ENCODE measurements around the gene B4GALT1.

The B4GALT1 gene, protein sequence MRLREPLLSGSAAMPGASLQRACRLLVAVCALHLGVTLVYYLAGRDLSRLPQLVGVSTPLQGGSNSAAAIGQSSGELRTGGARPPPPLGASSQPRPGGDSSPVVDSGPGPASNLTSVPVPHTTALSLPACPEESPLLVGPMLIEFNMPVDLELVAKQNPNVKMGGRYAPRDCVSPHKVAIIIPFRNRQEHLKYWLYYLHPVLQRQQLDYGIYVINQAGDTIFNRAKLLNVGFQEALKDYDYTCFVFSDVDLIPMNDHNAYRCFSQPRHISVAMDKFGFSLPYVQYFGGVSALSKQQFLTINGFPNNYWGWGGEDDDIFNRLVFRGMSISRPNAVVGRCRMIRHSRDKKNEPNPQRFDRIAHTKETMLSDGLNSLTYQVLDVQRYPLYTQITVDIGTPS

DNA sequence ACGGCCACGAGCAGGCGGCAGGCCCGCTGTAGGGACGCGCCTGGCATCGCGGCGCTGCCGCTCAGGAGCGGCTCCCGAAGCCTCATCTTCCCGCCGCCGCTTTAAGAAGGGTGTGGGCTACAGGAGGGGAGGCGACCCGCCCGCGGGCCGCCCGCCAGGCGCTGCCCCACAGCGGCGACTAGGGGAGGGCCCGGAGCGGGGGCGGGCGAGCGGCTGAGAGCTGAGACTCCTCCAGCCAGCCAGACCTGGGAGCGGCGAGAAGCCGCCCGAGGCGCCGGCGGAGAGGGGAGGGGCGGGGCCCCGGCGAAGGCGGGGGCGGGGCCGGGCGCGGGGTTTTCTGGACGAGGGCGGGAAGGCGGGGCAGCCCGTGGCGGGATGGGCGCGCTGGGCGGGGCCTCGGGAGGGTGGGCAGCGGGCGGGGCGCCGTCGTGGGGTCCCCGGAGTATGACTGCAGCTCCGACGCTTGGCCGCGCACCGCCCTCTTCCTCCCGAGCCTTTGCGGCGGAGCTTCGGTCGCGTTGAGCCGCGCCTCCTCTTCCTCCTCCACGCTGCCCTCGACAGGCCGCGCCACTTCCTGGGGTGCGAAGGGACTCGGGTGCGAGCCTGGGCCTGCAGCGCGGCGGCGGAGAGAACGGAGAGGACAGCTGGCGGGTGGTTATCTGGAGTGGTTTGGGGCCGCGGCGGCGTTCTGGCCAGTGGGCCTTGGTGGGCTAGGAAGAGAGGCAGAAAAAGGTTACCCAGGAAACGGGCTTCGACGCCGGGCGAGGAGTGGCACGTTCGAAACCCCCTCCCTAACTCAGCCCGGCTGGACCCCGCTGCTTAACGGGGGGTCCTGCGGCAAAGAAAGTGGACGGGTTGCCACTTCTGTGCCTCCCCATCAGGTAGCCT lies at the start of gene B4GALT1:
B4GALT1 (minus strand) TSS at position 253 of the 888 bp plus-strand sequence; CDS start at position 86, 167 bp downstream.
- no peak for FAIRE-seq

DNA sequence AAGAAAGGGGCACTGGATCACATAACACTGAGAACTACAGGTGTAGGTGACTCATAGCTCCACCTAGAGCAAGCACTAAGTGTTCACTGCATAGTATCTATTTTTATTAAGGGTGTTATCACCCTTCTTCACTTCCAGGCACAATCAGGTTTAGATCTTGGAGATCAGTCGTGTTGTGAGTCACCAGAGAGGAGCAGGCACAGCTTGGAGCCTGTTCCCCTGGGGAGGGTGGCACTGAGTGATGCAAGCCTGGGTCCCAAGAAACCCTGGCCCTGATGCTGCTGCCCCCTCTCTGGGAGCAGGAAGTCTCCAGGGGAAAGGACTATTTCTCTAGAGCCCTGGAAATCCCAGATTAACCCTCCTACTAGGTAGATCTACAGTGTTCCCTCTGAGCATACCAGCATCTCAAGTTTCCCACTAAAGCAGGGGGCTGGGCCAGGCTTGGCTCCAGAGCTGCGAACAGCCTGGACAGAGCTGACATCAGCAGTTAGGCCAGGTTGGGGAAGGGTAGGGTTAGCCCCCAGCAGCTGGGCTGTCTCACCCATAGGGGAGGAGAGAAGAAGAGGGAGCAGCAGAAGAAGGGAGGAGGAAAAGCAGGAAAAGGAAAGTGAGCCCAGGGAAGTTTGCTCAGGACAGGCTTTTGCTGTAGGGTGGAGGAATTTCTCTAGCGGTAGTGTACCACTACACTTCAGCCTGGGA lies 44.7 kb upstream of the B4GALT1 start:
- FAIRE-seq, result no peak

DNA sequence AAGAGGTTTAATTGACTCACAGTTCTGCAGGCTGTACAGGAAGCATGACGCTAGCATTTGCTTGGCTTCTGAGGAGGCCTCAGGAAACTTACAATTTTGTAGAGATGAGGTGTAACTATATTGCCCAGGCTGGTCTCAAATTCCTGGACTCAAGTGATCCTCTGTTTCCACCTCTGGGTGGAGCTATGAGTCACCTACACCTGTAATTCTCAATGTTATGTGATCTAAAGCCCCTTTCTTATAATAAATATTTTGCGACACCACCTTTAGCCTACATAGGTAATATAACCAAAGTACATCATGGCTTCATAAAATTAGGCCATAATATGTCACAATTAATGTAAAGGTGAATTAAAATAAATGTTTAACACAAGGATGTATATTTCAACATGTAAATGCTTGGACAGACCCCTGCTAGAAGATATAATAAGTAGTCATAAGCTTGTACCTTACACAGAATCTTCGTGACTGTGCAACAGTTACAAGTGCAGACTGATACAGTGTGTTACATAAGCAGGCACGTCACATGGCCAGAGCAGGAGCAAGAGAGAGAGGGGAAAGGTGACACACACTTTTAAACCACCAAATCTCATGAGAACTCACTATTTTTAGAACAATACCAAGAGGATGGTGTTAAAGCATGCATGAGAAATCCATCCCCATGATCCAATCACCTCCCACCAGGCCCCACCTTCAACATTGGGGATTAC lies 43.0 kb upstream of the B4GALT1 start:
- no peak for FAIRE-seq

DNA sequence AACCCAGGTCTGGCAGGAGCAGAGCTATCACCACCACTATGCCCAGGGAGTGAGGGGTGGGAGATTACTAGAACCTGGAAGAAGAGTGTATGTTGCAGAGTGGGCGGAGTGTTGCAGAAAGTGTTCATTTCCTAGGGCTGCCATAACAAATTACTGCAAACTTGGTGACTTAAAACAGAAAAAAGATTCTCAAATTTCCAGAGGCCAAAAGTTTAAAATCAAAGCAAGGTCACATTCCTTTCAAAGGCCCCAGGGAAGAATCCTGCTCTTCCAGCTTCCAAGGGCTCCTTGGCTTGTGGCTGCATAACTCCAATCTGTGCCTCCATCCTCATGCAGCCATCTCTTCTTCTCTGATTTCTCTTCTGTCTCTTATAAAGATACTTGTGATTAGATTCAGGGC lies 42.3 kb upstream of the B4GALT1 start:
- no peak for FAIRE-seq

DNA sequence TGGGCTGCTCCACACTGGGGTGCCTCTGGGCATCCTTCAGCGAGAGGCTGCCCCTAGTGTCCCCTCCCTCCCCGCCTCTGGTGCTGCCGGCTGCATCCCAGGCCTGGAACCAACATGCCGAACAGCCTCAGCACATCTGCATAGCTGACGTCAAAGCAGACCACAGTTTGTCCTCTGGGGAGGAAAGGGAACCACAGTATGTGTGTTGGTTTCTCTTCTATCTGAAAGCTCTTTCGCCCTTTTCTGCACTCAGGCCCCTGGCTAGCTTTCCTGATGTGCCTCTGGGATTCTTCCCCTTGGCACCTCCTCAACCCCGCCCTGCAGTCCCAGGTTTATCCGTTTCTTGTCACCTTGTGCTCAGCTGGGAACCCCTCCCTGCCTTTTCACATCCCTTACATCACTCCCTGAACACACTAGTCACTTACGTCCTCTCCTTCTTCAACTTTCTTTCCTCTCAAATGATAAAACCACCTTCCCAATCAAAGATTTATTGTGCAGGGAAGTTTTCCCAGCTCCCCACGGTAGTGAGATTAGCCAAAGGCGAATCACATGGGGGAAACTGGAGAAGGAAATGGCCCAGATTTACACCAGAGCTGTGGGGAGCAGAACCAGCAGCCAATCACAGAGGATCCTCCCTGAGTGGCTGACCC lies 35.5 kb upstream of the B4GALT1 start:
- FAIRE-seq, result no peak

DNA sequence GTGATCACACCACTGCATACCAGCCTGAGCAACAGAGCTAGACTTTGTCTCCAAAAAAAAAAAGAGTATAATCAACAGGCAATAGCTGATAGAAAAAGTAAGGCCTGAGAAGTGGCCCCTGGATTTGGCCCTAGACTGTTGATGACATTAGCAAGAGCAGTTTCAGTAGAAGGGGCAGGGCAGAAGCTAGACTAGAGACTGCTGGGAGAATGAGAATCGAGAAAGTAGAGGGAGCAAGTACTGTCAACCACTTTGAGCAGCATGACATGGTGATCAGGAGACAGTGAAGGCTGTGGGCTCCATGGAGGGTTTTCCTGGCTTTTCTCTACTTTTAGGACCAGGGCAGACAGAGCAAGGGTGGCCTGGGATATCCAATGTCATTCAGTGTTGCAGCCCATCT lies 34.9 kb upstream of the B4GALT1 start:
- no peak for FAIRE-seq

DNA sequence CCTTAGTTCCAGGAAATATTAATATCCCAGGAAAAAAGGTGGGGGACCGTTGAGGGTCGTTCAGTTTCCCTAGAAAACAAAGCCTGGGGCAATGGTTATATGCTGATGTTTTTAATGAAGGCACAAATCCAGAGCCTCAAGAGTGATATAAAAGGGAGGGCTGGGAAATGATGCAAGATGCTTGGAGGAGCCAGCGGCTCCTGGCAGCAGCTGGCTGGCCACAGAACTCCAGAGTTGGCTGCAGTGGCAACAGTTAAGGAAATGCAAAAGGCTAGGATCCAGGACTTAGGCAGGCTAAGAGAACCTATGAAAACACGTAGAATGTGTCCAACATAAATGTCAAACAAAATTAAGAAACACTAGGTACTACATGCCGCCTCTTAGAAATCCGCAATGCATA lies 31.0 kb upstream of the B4GALT1 start:
- FAIRE-seq, result no peak

DNA sequence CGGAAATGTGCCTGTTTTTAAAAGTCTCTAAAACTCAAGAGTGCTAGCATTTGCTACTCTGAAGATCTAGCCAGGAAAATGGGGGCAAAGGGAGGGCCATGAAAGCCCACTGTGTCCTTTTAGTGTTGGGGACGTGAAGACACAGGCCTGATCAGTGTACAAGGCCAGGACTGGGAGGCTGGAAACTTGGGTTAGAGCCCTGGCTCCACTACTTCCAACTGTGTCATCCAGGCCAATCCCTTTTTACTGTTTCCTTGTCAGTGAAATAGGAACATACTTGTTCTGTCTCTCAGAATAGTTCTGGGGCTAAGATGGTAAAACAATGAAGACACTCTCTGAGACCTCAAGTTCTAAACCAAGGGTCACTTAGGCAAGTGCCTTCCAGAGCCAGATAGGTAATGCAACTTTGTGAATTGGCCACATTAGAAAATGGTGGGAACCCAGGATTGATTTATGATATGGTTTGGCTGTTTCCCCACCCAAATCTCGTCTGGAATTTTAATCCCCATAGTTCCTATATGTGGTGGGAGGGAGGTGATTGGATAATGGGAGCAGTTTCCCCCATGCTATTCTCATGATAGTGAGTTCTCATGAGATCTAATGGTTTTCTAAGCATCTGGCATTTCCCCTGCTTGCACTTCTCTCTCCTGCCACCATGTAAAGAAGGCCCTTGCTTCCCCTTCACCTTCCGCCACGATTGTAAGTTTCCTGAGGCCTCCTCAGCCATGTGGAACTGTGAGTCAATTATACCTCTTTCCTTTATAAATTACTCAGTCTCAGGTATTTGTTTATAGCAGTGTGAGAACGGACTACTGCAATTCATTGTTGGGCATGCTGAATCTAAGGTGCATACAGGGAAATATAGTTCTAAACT lies 30.4 kb upstream of the B4GALT1 start:
- no peak for FAIRE-seq

DNA sequence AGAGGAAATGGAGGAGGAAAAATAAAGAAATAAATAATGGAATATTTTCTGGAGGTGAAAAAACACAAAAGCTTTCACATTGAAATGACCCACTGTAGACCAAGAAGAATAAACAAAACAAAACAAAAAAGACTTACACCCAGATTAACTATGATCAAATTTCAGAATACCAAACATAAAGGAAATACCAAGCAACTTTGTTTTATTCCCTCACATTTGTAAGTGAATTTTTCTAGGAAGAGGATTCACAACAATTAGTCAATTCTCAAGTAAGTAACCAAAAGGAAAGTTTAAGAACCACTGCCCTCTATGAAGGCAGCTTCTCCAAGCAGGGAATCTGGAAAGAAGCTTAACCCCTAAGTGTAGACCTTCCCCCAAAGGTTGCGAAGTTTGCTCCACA lies 29.6 kb upstream of the B4GALT1 start:
- FAIRE-seq, result no peak

DNA sequence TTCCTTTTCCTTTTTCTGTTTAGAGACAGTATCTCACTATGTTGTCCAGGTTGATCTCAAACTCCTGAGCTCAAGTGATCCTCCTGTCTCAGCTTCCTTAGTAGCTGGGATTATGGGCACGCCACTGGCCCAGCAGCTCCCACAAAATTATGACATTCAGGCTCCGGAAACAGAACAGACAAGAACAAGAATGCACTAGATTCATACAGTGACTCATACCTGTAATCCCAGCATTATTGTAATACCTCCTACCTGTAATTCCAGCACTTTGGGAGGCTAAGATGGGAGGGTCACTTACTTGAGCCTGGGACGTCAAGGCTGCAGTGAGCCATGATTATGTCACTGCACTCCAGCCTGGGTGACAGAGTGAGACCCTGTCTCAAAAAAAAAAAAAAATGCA lies 26.7 kb upstream of the B4GALT1 start:
- no peak for FAIRE-seq

DNA sequence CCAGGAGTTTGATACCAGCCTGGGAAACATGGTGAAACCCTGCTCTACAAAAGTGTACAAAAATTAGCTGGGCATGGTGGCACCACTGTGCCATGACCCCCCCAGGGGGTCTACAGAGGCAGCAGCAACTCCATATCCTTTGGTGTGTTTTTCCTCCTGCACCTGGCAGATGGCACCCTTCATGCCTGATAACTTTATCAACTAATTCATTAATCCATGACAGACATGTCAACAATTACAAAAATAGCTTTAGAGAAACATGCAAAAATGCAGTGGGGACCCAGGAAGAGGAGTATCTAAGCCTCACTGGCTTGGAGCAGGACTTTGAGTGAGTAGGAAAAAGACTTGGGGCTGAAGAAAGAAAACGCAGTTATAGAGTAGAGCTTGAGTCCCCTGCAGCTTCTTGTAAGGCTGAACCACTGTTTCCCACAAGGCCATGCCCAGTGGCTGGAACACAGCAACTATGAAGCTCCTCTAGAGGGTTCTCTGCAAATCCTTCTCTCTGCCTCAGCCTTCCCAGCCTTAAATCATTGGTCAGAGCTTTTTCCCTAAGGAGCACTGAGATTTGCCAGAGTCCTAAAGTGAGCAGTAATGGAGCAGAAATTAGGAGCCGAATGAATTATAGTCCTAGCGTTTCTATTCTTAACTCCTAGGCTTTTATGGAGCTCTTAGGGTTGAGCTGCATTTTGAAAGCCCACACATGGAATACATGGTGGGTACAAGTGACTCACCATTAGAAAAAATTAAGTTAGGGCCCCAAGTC lies 25.5 kb upstream of the B4GALT1 start:
- no peak for FAIRE-seq

DNA sequence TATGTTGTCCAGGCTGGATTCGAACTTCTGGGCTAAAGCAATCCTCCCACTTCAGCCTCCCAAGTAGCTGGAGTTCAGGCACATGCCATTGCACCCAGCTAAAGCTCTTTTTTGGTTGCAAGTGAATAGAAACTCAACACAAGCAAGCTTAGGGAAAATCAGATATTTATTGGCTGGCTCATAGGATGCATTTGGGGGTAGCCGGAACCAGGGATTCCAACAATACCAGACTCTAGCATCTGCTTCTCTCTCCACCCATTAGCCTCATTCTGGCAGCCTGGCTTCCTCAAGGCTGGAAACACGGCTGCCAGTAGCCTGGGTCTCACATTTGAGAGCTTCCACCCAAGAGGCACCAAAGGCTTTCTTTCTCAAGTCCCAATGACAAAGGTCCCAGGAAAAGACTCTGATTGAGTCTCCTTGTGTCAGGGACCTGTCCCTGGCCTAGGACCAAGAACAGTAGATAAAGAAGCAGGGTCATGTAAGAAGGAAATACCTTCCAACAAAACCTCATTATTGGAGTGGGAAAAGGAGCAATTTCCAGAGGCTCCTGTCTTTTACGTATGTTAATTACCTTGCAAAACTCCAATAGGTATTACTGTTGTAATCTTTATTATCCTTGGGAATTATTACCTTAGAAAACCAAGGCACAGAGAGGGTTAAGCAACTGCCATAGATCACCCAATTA lies 23.0 kb upstream of the B4GALT1 start:
- FAIRE-seq, result no peak

DNA sequence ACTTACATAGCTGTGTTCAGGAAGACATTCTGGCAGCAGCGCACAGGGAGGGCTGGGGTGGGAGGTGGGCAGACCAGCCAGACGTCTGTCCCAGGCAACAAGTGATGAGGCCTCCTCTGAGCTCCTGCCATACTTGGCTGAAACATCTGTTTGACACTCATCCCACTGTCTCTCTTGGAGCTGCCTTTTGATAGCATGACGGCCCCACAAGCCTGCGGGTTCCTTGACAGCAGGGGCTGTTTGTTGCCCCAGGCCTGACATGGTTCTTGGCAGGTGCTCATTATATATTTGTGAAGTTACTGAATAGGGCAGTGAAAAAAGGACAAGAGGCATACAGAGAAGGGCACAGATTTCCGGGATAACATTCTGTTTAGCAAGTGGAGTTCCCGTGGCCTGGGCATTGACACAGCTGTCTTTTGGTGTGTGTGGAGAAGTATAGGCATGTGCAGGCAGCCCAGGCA lies 22.2 kb upstream of the B4GALT1 start:
- no peak for FAIRE-seq

DNA sequence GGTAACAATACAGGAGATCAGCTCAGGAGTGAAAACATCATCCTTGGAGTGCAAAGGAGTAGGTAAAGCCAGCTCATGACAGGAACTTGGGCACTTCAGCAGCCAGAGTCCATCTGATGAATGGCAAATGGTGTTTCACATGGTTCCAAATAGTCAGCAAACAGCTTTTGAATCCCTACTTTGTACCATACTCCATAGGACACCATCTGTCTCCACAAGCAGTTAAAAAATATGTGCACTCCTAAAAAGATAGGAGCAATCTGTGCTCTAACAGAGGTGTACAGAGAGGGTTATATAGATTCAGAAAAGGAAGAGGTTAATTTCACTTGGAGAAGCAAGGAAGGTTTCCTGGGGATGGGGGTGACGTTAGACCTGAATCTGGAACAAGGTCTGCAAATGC lies 21.6 kb upstream of the B4GALT1 start:
- FAIRE-seq, result no peak

DNA sequence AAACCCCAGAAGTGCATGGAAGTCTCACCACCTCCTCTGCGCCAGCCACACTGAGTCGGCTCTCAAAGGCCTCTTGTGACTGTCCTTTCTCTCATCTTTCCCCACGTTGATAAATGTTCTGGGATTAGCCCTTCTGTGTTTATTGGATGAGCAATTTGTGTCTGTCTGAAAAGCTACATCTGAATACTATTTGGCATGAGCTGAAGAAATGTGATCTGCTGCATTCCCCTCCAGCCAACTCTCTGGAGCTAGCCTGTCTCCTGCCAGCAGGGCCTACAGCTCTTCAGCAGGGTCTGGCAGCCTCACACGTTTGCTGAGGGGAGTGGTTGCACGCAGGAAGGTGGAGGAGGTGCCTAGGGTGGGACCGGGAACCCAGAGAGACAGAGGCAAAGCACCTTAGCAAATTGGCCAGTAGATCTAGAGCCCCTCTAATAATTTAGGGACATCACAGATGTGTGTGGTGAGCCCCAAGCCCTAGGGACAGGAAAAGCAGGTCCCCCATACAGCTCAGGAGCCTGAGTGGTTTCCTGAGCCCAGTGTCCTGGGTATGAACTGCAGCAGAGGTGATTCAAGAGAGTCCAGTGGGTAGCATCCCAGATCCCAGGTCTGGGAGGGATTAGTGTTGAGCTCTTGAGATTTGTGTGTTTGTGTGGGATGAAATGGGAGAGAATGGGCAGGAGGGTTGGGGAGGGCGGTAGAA lies 20.5 kb upstream of the B4GALT1 start:
- no peak for FAIRE-seq

DNA sequence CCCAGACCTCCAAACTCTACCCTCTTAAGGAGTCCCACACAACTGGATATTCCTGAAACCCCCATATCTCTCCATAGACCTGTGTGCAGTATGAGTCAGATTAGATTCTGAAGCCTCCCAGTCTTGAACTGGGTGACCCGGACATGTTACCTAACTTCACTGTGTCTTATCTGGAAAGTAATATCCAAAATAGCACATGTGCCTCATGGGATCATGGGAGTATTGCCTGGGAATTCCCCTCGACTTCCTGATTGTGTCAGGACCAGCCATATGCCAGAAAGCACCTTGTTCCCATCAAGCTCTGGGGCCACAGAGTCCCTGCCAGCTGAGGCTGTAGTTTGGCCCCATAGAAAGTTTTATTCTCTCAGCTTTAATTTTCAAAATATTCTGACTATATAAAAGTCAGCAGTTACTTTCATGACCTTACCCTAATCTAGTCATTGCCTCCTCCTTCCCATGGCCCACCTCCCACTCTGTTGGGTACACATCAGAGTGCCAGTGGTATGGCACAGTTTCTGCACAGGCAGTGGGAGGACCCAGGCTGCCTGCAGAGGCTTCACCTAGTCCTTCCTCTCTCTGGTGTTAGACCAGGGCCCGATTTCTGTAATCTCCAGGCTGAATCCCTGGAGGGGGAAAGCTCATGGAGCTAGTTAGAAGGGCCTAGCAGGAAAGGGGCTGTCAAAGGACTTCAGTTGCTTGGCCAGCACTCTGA lies 19.5 kb upstream of the B4GALT1 start:
- FAIRE-seq, result no peak

DNA sequence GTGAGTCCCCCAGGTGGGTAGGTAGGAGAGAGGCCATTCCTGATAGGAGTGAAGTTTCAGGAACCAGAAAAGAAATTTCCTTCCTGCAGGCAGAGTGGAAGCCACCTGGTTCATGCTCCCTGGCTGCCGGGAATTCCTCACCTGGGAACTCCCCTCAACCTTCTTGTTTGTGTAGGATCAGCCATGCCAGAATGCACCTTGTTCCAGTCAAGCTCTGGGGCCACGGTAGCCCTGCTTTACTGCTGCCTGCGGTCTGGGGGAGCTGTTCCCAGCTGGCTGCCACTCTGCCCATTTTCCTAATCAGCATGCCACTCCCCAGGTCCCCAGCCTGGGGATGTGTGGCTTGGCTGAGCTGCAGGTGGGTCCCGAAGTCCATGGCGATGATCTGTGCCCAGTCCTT lies 18.7 kb upstream of the B4GALT1 start:
- FAIRE-seq, result no peak

DNA sequence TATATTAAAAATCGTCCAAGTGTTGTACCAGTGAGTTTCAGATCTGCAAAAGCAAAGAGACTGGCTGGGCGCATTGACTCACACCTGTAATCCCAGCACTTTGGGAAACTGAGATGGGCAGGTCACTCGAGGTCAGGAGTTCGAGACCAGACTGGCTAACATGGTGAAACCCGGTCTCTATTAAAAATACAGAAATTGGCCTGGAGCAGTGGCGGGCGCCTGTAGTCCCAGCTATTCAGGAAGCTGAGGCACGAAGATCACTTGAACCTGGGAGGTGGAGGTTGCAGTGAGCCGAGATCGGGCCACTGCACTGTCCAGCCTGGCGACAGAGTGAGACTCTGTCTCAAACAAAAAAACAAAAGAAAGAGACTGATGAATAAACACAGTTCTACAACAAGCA lies 18.3 kb upstream of the B4GALT1 start:
- no peak for FAIRE-seq

All from TTC549 (cell line).